ENCODE data around the gene PCID2.
A peak's percentile ranks its signal among the peaks of the same experiment; 100 is the strongest.

PCID2 gene

DNA sequence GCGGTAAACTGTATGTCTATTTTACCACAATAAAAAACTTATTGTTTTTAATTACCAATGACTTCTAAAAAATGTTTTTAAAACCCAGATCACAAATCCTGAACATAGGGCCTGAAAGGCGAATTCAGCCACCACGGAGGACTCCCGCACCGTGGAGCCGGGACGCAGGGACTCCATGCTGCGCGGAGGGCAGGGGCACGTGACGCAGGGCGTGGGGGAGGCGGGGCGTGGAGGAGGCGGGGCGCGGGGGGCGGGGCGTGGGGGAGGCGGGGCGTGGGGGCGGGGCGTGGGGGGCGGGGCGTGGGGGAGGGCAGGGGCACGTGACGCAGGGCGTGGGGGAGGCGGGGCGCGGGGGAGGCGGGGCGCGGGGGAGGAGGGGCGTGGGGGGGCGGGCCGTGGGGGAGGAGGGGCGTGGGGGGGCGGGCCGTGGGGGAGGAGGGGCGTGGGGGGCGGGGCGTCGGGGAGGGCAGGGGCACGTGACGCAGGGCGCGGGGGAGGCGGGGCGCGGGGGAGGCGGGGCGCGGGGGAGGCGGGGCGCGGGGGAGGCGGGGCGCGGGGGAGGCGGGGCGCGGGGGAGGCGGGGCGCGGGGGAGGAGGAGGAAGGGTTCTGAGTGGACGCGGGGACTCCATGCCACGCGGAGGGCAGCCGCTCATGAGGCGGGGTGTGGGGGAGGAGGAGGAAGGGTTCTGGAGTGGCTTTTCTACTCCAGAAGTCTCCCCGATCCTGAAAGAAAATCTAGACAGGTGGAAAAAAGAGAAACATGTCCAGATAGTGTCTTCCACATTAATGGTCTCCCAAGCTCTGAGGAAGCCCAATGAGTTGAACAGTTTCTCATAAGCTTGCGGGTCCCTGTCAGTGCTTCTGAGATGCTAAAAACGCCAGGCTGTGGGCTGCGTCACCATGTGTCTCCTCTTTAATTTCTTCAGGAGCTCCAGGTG lies 54.4 kb downstream of the PCID2 start:
- Histone ChIP-seq H3K4me3 (peak overlapping the region; percentile 72), H3K27ac (peak overlapping the region; percentile 60)
- peak; percentile 87 for DNase-seq (ENCODE audit: low spot score)
- TF ChIP-seq, protein P1, sequence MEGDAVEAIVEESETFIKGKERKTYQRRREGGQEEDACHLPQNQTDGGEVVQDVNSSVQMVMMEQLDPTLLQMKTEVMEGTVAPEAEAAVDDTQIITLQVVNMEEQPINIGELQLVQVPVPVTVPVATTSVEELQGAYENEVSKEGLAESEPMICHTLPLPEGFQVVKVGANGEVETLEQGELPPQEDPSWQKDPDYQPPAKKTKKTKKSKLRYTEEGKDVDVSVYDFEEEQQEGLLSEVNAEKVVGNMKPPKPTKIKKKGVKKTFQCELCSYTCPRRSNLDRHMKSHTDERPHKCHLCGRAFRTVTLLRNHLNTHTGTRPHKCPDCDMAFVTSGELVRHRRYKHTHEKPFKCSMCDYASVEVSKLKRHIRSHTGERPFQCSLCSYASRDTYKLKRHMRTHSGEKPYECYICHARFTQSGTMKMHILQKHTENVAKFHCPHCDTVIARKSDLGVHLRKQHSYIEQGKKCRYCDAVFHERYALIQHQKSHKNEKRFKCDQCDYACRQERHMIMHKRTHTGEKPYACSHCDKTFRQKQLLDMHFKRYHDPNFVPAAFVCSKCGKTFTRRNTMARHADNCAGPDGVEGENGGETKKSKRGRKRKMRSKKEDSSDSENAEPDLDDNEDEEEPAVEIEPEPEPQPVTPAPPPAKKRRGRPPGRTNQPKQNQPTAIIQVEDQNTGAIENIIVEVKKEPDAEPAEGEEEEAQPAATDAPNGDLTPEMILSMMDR (IDR thresholded peaks at IDR 0.05), result no peak

- DNase-seq (ENCODE audit: low spot score), result peak; percentile 85
- TF ChIP-seq, protein P1 (IDR thresholded peaks at IDR 0.05), result no peak
- Histone ChIP-seq H3K27ac (peak overlapping the region; percentile 60), H3K4me3 (peak overlapping the region; percentile 72)
These were observed 55.3 kb downstream of the PCID2 start for GRCh38 chr13:113152984-113153809.

- no peak for DNase-seq (ENCODE audit: low spot score)
- no peak overlapping the region for H3K27ac ChIP-seq
- TF ChIP-seq, protein P1 (IDR thresholded peaks at IDR 0.05), result no peak
- peak overlapping the region; percentile 72 for H3K4me3 ChIP-seq
These were observed 55.8 kb downstream of the PCID2 start for GRCh38 chr13:113152691-113152983.

GRCh38 chr13:113151745-113152690 lies 56.5 kb downstream of the PCID2 start:
- TF ChIP-seq, protein P1 (IDR thresholded peaks at IDR 0.05), result no peak
- H3K27ac ChIP-seq, result no peak overlapping the region
- peak; percentile 73 for DNase-seq (ENCODE audit: low spot score)
- H3K4me3 ChIP-seq, result no peak overlapping the region

DNA sequence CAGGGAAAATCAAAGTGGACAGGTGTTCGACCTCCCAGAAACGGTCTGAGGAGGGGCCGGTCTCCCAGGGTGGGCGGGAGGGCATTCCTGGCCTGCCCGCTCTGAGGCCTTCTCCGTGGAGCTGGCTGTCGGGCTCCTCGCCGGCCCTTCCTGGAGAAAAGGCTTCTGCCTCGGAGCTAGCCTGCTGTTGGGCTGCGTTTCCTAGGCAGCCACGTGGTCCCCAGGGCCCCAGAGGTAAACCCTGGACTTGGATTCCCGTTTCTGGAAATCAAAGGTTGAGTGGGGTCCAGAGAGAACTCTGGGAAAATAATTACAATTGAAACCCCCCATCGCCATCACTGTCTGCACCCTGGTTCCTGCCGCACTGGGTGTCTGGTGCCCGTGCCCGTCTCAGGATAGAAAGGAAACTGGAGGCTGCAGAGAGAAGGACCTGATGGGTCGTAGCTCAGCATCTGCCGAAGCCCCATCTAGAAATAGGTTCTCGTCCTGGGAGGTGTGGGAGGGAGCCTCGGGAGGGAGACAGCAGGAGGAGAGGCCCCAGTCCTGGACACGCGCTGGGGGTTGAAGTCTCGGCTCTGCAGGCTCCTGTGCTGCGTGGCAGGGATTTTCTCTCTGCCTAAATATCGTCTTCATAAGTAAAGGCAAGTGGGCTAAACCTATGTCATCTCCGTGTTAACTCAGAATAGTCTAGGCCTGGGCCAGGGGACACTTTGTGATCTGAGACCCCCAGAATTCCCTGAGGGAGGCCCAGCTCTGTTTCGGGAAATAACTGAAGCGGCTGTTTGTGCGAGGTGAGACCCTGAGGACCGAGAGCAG lies 57.7 kb downstream of the PCID2 start:
- no peak overlapping the region for H3K4me3 ChIP-seq
- peak; percentile 59 for DNase-seq (ENCODE audit: low spot score)
- H3K27ac ChIP-seq, result no peak overlapping the region
- TF ChIP-seq, protein P1 (IDR thresholded peaks at IDR 0.05), result no peak

All from coronary artery (tissue), 2 donors.